Panc1 (cell line): ENCODE data around the gene TRAPPC2L.

Experiments
- CTCF ChIP-seq: fragments of 450-650 bp; IDR thresholded peaks from 2 replicates; pipeline ENCODE4 v1.5.1; 2017; ENCODE audit warnings: mild to moderate bottlenecking
- POLR2AphosphoS5 ChIP-seq: IDR thresholded peaks from 2 replicates; pipeline ENCODE4 v1.6.1; 2012; ENCODE audit warnings: mild to moderate bottlenecking, low read depth, low read length, moderate library complexity
- SIN3A ChIP-seq: IDR thresholded peaks from 2 replicates; pipeline ENCODE4 v1.6.1; 2012; ENCODE audit warnings: low read depth, mild to moderate bottlenecking, low read length, moderate library complexity, borderline replicate concordance; ENCODE audit not compliant: insufficient read depth

DNA sequence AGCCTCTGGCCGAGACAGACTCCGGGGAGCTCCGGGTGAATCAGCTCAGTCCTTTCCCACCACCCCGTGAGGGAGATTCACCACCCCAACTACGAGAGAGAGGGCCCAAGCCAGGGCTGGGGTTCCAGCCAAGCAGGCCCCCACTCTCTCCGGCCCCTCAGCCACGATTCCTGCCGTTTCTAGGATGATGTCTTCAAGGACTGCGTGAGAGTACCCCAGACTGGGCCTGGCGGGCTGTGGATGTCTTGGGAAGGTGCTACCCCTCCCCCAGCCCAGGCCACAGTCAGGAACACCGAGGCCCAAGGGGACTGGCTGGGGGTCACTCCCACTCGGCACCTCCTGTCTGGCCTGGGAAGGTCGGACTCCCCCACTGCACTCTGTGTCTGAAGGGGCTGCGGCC is 31.1 kb downstream of the TRAPPC2L start:
- TF ChIP-seq CTCF = no peak
- no peak for TF ChIP-seq SIN3A
- no peak for TF ChIP-seq POLR2AphosphoS5
